Liver (tissue), 3 donors: ENCODE results near the gene NAPB.

Experiments
- ATF3 ChIP-seq: IDR thresholded peaks from 2 replicates; pipeline ENCODE4 v1.6.1; 2016; ENCODE audit warnings: antibody characterized with exemption
- EGR1 ChIP-seq, 2 donors: IDR thresholded peaks; 2 replicates each; pipeline ENCODE4 v1.6.1; 2016 to 2018; ENCODE audit warnings: antibody characterized with exemption in 2 of 2, low read depth in 2 of 2
- GABPA ChIP-seq, 2 donors: IDR thresholded peaks in 1 of 2; conservative IDR thresholded peaks in 1 of 2; 2 replicates each; pipeline ENCODE4 v1.6.1; 2016; ENCODE audit warnings: antibody characterized with exemption in 2 of 2, mild to moderate bottlenecking in 1 of 2, moderate library complexity in 1 of 2
- HNF4G ChIP-seq: IDR thresholded peaks from 2 replicates; pipeline ENCODE4 v1.6.1; 2016; ENCODE audit warnings: antibody characterized with exemption
- JUND ChIP-seq, 2 donors: IDR thresholded peaks; 2 replicates each; pipeline ENCODE4 v1.6.1; 2016; ENCODE audit warnings: antibody characterized with exemption in 2 of 2
- MAX ChIP-seq: IDR thresholded peaks from 2 replicates; pipeline ENCODE4 v1.6.1; 2016; ENCODE audit warnings: antibody characterized with exemption
- RAD21 ChIP-seq, 2 donors: IDR thresholded peaks; 2 replicates each; pipeline ENCODE4 v1.6.1; 2016; ENCODE audit warnings: antibody characterized with exemption in 2 of 2, mild to moderate bottlenecking in 2 of 2
- RXRA ChIP-seq, 2 donors: IDR thresholded peaks; 2 replicates each; pipeline ENCODE4 v1.6.1; 2017 to 2018; ENCODE audit warnings: antibody characterized with exemption in 2 of 2, mild to moderate bottlenecking in 1 of 2
- SP1 ChIP-seq: IDR thresholded peaks from 2 replicates; pipeline ENCODE4 v1.6.1; 2018; ENCODE audit warnings: antibody characterized with exemption, mild to moderate bottlenecking
- TAF1 ChIP-seq: conservative IDR thresholded peaks from 2 replicates; pipeline ENCODE4 v1.6.1; 2016; ENCODE audit warnings: antibody characterized with exemption, mild to moderate bottlenecking
- YY1 ChIP-seq: IDR thresholded peaks from 2 replicates; pipeline ENCODE4 v1.6.1; 2016; ENCODE audit warnings: antibody characterized with exemption, mild to moderate bottlenecking
- ZBTB33 ChIP-seq: IDR thresholded peaks from 2 replicates; pipeline ENCODE4 v1.6.1; 2016; ENCODE audit warnings: antibody characterized with exemption
- TF ChIP-seq, protein P1 (sequence below): fragments of 150-350 bp; IDR thresholded peaks from 2 replicates; pipeline ENCODE4 v1.5.1; 2017; ENCODE audit warnings: improper control_type of control experiment, low read depth, low read length; ENCODE audit not compliant: missing input control
- TF ChIP-seq, protein P2 (sequence below): IDR thresholded peaks from 2 replicates; pipeline ENCODE4 v1.6.1; 2016; ENCODE audit warnings: antibody characterized with exemption, mild to moderate bottlenecking
- donor health status: healthy.
- donor health status: healthy.

- TF ChIP-seq SP1, result no peak
- TF ChIP-seq, protein P1, sequence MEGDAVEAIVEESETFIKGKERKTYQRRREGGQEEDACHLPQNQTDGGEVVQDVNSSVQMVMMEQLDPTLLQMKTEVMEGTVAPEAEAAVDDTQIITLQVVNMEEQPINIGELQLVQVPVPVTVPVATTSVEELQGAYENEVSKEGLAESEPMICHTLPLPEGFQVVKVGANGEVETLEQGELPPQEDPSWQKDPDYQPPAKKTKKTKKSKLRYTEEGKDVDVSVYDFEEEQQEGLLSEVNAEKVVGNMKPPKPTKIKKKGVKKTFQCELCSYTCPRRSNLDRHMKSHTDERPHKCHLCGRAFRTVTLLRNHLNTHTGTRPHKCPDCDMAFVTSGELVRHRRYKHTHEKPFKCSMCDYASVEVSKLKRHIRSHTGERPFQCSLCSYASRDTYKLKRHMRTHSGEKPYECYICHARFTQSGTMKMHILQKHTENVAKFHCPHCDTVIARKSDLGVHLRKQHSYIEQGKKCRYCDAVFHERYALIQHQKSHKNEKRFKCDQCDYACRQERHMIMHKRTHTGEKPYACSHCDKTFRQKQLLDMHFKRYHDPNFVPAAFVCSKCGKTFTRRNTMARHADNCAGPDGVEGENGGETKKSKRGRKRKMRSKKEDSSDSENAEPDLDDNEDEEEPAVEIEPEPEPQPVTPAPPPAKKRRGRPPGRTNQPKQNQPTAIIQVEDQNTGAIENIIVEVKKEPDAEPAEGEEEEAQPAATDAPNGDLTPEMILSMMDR, result no peak
- no peak for TF ChIP-seq YY1
- TF ChIP-seq, protein P2, sequence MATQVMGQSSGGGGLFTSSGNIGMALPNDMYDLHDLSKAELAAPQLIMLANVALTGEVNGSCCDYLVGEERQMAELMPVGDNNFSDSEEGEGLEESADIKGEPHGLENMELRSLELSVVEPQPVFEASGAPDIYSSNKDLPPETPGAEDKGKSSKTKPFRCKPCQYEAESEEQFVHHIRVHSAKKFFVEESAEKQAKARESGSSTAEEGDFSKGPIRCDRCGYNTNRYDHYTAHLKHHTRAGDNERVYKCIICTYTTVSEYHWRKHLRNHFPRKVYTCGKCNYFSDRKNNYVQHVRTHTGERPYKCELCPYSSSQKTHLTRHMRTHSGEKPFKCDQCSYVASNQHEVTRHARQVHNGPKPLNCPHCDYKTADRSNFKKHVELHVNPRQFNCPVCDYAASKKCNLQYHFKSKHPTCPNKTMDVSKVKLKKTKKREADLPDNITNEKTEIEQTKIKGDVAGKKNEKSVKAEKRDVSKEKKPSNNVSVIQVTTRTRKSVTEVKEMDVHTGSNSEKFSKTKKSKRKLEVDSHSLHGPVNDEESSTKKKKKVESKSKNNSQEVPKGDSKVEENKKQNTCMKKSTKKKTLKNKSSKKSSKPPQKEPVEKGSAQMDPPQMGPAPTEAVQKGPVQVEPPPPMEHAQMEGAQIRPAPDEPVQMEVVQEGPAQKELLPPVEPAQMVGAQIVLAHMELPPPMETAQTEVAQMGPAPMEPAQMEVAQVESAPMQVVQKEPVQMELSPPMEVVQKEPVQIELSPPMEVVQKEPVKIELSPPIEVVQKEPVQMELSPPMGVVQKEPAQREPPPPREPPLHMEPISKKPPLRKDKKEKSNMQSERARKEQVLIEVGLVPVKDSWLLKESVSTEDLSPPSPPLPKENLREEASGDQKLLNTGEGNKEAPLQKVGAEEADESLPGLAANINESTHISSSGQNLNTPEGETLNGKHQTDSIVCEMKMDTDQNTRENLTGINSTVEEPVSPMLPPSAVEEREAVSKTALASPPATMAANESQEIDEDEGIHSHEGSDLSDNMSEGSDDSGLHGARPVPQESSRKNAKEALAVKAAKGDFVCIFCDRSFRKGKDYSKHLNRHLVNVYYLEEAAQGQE, result no peak
- TF ChIP-seq GABPA (IDR thresholded peaks at IDR 0.05 in 1 of 2, conservative IDR thresholded peaks at IDR 0.05 in 1 of 2), result no peak
- TF ChIP-seq TAF1, result no peak
- TF ChIP-seq MAX, result no peak
- no peak for TF ChIP-seq RAD21 (IDR thresholded peaks at IDR 0.05)
- no peak for TF ChIP-seq EGR1 (IDR thresholded peaks at IDR 0.05; ENCODE audit: low read depth in 2 of 2)
- TF ChIP-seq RXRA (IDR thresholded peaks at IDR 0.05), result no peak
- TF ChIP-seq JUND (IDR thresholded peaks at IDR 0.05), result no peak
- no peak for TF ChIP-seq ZBTB33
- no peak for TF ChIP-seq ATF3
- TF ChIP-seq HNF4G, result no peak
Observed at GRCh38 chr20:23370274-23370673, 51.0 kb downstream of the NAPB start.
